Suppressor macrophage treated with lipopolysaccharide for 1 hour (primary cell): ENCODE measurements around the gene PDE4D.
A peak's percentile ranks its signal among the peaks of the same experiment; 100 is the strongest.
"Not testable (repeated sequence)": the region's sequence is repeated elsewhere in the genome, so short reads cannot be mapped to it uniquely, and the experiment has no call there.

Source experiments
- DNase-seq, 3 donors: peaks; one replicate each; pipeline ENCODE4 v3.0.0-alpha.2; 2020 to 2022

PDE4D gene

DNA sequence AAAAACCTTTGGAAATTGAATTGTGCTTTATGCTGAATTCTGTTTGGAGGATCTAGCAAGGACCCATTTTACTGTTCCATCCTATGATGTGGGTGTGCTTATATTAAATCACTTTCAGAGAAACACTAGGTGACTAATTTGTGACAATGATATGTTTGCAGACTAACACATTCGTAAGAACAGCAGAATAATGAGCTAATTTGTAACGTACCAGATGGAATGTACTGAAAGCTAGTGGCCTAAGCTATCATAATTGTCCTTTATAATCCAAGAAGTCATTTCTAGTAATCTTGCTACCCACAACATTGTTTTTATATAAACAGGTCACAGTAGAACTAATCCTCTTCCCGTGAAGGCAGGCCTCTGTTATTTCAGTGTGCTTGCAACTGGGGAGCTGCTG lies 292.5 kb downstream of the PDE4D start:
- no peak for DNase-seq

DNA sequence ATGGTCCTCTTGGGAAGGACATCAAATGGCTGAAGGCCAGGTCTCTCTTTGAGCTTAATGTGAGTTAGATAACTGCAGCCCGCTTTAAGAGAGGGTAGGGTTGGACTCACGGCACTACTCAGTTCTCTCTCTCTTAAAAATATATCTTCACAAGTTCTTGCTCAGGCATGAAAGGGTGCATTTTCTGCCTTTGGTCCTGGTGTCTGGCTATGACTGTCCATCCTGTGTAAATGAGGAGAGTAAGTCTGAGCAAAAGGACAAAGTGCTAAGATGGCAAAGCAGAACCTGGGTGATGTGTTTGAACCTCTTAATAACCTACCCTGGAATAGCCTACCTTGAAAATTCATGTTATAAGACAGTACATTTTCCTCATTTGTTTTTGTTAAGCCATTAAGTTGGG lies 293.4 kb downstream of the PDE4D start:
- no peak for DNase-seq

DNA sequence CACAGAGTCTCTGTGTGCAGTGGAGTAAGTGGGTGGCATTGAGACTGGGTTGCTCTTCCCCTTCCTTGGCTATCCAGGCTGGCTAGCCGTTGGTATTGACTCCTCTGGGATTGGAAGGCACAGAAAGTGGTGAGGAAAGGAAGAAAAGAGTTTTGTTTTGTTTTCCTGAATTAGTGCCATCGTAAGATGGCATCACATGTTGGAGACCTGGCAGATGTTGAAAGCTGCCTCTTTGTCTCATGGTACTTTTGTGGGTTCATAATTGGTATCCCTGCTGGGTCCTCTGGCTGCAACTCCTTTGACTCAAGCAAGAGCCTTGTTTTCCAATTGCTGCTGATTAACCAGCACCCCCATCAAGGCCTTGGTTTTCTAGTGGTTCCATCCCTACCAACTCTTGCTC lies 293.8 kb downstream of the PDE4D start:
- no peak for DNase-seq

DNA sequence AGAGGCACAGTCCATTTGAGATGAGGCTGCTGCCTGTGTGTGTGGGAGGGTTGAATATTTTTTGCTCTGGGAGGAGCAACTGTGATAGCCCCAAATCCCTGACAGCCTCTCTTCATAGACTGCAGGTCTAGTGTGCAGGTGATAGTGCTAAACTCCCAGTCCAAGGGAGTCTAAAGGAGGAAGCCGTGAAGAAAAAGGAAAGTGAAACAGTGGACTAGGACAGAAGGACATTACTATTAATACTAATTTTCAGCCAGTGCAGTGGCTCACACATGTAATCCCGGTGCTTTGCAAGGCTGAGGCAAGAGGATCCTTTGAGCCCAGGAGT lies 295.0 kb downstream of the PDE4D start:
- DNase-seq, result peak; percentile 36 to 57 (median 50)

DNA sequence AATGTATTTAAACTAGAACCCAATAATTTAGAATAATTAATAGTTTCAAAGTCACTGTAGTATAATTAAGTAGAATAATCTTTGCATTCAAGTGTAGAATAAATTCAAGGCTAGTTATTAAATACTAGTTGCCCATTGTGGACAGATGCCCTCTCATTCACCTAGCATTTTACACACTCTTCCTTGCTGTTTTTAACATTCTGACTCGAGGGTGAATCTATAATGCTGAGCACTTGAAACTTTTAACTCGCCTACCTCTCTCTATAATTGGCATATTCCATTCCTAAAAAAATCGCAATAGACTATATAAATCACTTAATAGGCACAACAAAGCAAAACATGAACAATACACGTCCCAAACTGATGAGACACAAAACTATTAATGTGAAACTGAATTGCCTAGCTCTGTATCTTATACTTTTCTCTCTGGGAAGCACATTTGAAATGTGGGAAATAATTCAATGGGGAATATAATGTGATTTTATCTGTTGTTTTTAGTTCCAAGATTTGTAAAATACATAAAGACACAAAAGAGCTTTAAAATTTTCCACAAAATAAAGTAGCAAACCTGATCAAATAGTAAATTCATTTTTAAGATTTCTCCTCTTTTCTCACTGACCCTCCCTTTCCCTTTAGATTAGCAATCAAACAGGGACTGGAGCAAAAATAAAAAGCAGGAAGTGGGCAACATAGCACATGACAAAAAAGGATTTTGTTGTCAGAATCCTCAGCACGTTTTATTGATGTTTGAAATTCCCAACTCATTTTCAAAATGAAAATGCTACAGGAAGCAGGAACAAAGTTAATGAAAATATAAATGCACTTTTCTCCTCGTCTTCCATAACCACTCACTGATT lies 295.6 kb downstream of the PDE4D start:
- peak in 2 of 3 donors; percentile 27 for DNase-seq

DNA sequence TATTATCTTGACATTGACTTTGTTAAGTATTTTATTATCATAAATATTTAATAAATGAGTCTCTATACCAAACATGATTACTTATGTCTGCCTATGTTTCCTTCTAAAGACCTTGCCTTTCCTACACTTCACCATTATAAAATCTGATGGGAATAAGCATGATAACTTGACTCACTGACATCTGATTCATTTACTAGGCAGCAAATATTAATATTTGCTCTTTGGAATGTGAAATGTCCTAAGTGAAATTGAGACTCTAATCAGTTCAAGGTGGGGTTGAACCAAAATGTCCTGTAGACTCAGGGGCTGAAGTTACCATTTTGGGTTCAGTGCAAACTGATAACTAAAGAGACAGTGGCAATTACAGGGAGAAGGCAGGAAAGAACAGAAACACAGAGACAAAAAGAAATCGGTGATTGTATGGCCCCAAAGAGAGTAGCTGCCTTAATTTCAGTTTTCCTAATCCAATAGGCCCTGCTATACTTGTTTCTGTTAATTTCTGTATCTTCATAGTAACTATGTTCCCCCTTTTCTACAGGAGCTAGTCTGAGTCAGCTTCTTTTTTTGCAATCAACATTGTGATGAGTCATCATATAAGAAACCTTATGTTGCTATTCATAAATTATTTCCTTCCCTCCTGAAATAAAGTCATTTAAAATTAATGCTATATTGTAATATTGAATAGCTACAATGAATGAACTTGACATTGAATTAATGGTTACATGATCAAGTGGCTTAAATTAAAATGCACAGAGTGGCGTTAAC lies 296.8 kb downstream of the PDE4D start:
- DNase-seq, result peak; percentile 52 to 84 (median 81)

DNA sequence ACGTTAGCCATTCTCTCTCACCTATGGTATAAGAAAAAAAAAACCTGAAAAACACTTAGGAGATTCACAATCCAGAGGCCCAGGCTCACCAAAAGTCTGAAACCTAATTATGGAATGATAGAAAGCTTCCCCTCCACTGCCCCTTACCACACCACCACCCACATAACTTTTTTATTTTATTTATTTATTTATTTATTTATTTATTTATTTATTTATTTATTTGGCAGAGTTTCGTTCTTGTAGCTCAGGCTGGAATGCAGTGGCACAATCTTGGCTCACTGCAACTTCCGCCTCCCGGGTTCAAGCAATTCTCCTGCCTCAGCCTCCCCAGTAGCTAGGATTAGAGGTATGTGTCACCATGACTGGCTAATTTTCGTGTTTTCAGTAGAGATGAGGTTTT lies 299.4 kb downstream of the PDE4D start:
- DNase-seq, result not testable (repeated sequence)

DNA sequence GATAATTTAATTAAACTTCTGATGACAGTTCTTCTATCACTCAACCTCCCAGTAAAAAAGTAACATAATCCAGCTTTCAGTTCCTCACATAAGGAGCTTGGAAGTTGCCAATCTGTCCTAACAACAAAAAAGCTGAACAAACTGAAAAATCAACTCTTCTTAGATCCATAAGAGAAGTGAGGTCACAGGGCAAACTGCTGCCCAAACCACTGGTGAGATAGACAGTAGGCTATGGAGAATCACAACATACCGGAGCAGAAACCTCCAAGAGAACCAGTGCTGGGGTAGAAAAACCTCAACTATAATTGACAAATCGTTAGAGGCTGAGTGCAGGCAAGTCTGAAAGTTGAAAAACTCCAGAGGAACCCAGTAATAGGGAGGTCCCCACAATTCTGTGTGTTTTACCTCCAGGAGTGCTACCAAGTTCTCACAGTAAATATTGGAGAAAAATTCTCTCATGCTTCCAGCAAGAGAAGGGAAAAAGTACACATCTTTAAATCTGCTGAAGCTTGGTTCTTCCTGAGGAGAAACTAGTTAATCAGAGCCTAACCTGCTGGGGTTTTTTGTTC lies 300.0 kb downstream of the PDE4D start:
- DNase-seq, result peak; percentile 43 to 54 (median 50)

DNA sequence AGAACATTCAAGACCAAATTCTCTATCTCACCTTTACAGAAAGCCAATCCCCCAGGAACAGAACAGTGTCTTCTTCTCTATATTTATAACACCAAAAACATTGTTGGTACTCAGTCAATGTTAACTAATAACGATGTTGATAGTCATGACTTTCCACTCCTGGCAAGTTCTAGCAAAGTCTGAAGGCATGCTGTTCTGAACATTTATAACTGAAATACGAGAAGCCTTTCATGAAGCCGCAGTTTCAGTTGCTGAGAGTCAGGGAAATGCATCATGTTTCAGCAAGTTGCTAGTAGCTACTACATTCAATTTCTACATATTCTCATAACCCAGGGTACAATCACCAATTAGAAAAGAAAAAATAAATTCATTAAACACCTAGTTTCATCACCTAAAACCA lies 301.4 kb downstream of the PDE4D start:
- no peak for DNase-seq

DNA sequence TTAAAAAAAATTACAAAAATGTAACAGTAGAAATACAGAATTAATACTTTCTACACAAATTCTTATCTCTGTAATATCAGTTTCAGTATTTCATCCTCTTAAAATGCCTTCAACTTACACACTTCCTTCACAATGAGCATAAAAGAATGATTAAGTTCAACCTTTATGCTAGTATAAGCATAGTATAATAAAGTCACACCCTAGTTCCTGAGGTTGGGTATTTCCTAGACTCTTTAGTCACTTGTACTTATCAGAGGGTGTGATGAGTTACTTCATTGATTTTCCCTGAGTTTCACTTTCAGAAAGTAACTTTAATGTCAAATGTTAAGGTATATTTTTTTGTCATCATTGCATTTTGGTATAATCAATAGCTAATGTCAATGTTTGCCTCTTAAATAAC lies 302.4 kb downstream of the PDE4D start:
- peak; percentile 22 to 67 (median 49) for DNase-seq

DNA sequence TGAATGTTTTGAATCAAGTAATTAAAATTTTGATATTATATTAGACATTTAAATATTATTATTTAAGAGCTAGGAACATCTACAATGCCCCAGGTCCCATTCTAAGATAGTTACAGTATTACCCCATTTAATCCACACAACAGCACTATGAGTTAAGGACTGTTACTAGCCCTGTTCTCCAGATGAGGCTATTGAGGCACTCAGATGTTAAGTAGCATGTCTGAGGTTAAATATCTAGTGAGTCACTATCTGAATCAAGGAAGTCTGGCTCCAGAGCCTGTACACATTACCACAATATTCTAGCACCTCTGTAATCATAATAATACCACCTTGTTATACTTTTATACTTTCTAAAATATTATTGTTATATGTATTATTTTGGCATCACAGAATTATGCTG lies 304.6 kb downstream of the PDE4D start:
- DNase-seq, result peak in 1 of 3 donors; percentile 25

DNA sequence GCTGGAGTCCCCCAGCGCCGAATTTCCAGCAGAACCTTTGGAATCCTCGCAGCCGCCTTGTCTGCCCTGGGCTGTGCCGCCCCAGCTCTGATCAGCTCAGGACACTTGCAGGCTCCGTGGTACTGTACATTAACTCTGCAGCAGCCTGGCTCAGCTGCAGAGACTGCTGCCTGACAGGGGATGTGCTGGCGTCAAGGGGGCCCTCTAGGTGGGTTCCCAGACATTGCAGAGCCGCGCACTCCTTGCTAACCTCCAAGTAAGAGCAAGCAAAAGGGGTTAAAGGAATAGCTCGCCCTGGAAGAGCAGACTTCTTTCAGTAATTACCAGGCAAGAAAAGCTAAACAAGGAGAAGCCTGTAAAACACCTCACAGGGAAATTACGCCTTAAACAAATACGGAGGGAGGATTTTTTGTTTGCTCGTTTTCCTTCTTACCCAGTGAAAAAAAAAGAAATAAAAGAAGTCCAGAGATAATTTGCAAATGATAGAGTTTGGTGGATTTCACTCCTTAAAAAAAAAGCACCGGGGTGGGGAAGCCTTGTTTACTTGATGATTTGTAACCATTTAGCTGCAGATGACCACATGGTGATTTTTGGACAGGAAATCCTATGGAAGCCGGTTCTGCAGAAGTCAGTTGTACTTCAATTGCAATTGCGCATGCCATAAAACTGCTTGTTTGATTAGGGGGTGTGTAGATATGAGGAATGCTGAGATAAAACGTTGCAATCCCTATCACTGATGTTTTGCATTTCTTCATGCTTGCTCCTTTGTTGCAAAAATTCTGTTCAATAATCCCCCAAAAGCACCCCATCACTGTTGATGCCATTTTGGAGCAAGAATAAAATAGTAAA lies 305.8 kb downstream of the PDE4D start:
- peak in 1 of 3 donors; percentile 5 for DNase-seq

DNA sequence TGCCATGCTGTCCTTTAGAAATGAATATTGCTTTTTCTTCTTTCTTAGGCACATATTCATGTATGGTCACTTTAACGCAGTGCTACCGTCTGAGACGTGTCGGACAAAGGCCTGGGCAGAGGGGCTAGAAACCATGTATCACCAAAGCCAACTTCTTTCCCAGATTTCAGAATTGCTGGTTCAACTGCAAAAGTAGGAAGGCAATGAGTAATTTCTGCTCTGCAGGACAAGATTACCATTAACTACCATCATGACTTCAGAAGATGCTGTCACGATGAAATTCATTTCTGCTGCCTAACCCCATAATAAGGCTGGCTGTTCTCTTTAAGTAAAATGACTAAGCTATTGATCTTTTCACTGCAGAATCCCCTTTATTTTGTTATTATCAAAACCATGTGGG lies 306.7 kb downstream of the PDE4D start:
- DNase-seq, result no peak

DNA sequence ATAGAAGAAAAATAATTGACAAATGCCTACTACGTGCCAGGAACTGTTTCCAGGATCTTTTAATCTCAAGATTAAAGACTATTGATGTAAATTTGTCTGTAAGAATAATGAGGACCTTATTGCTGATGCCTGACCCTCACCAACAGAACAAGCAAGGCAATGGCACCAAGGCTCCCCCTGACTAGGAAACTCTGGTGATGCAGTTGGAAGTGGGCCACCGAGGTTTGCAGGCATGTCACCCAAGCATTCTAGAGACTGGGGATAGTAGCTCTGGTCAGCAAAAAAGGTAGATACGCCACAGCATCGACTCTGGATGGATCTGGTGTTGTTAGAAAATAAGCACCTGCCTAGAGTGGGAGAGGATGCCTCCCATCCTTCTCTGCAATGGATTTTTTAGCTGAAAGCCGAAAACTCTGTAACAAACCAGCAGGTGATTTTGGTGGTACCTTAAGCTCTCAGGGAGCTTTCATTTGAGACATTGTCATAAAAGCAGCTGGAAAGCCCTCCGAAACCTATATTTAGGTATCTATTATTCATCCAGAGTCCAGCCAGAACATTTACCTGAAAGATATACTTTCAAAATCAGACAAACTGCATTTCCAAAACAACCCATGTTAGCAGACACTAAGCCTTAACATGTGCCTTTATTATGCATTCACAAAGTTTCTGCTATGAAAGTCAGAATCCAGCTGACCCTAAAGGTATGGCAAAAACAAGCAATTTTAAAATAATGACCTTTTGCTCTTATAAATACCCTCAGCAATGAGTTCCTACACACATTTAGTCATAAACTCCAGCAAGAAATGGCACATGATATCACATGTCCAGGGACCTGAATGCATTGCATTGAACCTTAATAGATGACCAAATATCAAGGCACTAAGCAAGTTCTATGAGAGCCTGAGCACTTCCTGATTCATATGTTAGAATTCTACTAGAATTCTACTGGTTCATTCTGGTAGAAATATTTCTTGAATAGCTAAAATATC lies 308.4 kb downstream of the PDE4D start:
- no peak for DNase-seq

DNA sequence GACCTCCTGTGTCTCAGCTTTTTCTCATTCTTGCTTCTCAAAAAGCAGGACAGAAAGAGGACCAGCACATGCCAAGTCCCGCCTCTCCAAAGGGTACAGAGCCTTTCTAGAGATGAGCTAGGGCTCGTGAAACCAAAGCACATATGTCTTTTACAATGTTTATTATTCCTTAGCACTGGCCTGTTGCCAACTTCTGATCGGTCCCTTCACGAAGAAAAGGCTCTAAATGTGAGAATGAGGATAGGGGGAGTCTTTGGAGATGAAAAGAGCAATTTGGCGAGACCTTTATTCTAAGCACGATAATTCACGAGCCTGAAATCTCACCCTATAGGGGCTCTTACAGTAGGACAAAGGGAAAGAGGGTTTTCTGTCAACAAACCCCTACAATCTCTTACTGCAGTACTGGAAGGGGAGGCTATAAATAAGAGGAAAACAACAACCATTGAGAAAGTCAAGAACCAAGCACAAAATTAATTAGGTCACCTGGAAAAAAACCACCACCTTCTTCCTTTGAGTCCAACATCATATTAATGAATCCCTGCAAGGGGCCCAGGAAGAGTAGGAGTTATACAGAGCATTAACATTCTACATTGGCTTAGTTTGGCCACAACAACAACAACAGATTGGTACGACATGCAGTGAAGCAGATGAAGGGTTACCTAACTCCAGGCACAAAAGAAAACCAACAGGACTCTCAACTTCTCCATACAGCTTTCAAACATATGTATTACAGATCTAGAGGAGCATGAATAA lies 309.5 kb downstream of the PDE4D start:
- DNase-seq, result no peak

DNA sequence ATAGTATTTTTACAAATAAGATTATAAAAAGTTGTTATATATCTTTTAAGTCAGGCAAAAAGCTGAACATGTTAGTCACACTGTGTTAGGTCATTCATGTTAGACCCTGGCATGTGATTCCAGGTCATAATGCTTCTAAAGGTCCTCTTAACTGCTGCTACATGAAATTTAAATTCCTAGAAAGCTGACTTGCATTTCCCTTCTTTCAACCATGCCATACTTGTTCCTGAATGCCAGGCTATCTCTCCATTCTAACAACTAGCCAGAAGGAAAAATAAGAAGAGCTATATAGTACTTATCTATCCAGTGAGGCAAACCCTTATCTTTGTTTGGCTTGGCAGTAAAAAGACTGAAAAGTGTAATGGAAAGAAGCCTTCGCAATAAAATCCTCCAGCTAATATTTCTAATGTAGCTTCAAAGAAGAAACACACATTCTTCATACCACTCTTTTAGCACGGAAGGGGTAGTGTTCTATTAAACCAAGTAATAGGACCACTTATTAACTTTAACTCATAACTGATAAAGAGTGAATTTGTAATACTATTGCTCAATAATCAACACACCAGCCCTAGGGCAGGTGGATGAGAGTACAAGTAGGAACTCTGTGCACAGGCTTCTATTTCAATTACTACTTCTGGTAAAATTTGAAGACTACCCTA lies 310.2 kb downstream of the PDE4D start:
- DNase-seq, result peak; percentile 22 to 51 (median 46)

DNA sequence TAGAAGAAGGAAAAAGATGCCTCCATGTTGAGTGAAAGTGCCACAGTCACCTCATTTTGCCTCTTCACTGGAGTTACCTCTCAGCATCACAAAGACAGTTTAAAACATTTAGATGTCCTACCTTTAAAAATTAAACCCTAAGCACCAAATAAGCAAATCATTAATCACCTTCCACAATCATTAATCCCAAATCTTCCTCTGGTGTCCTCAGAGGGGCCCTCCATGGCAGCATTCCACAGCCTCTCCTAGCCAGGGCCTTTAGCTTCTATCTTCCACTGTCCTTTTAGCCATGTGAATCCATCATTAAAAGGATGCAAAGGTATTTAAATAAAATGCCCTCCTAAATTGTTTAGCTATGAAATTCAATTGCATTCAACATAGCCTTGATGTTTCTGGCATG lies 310.8 kb downstream of the PDE4D start:
- no peak for DNase-seq

DNA sequence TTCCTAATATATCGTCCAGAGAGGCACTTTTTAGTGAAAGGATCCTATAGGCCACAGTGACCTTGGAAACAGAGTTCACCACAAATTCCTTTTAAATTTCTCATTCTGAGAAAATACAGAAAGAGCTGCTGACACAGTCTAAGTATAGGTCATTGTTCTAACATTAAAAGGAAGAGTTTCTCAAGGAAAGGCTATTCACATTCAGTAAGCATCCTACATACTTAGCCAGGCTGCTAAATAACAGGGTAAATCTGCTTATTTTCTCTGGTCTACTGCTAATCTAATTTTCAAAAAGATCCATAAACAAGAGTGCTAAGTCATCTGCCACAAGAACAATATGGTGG lies 313.7 kb downstream of the PDE4D start:
- no peak for DNase-seq

DNA sequence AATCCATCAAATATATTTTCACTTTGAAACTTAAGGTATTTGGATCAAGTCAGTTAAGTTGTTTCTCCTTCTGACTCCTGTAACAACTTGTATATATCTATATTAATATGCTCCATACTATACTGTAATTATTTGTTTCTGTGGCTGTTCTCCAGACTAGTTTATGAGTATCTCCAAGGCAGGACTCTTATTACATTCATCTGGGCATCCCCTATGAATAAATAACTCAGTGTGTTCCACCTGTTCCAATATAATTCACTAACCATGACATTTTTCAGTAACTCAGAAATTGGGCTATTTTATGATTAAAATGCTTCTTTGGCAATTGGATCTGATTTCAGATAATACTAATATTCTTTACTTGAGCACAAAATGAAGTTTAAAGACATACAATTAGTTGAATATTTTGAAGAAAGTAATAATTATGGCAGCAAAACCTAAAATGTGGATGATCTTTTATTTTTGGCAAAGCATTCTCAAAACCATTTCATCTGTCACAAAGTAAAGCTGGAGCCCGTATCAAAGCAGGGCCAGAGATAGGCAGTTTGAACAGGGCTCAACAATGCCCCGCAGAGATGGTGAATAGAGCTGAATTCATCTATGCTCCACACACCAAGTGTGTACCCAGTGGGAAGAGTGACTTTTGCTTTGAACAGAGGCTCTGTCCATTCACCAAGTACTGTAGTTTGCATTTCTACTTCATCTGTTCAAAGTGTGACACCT lies 314.3 kb downstream of the PDE4D start:
- no peak for DNase-seq

DNA sequence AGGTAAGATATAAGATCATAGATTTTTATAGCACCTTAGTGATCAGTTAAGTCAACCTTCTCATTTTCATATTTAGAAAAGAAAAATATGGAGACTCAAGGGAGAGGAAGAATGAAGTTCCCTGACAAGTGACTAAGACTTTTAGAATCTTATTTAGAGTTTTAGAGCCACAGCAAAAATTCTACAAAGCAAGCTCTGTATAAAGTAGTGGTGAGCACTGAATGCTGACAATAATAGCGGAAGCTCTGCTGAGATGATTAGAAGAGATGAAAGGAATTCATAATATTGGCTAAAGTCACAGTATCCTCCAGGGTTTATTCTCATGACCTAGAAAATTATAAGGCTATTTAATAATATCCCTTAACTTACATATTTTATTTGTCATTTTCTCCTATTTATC lies 316.0 kb downstream of the PDE4D start:
- DNase-seq, result no peak
